Smooth muscle cell (in vitro differentiated cells): Measurements from ENCODE around the gene ST8SIA6. TPM values are rescaled to one million over a fixed set of nuclear protein-coding genes. Genes with fewer than 3 reads are reported as not detected.

Experiments
- DNase-seq: peaks from one replicate; lab custom pipeline; 2025; ENCODE audit not compliant: unreplicated experiment; lab: John Stamatoyannopoulos, UW
- H2AFZ ChIP-seq: fragments of 200-600 bp; sonication (generic); 2 replicates; pipeline ENCODE4 v1.6.0; 2016; ENCODE audit warnings: antibody characterized with exemption, low read depth, mild to moderate bottlenecking
- H3F3A ChIP-seq: fragments of 200-600 bp; sonication (generic); 2 replicates; pipeline ENCODE4 v1.6.0; 2017; ENCODE audit warnings: antibody characterized with exemption, low read depth
- H3K27ac ChIP-seq: fragments of 200-600 bp; sonication (generic); 2 replicates; pipeline ENCODE4 v1.5.1; 2016; ENCODE audit warnings: low read depth, mild to moderate bottlenecking
- H3K27me3 ChIP-seq: fragments of 200-600 bp; sonication (generic); 2 replicates; pipeline ENCODE4 v1.6.1; 2016; ENCODE audit warnings: low read depth, mild to moderate bottlenecking
- H3K36me3 ChIP-seq: fragments of 200-600 bp; sonication (generic); 2 replicates; pipeline ENCODE4 v1.5.1; 2016; ENCODE audit warnings: low read depth
- H3K4me1 ChIP-seq: fragments of 200-600 bp; sonication (generic); 2 replicates; pipeline ENCODE4 v1.5.1; 2016; ENCODE audit warnings: low read depth
- H3K4me2 ChIP-seq: fragments of 200-600 bp; sonication (generic); 2 replicates; pipeline ENCODE4 v1.6.0; 2016; ENCODE audit warnings: mild to moderate bottlenecking
- H3K4me3 ChIP-seq: fragments of 200-600 bp; sonication (generic); 2 replicates; pipeline ENCODE4 v1.5.1; 2016; ENCODE audit warnings: mild to moderate bottlenecking
- H3K79me2 ChIP-seq: fragments of 200-600 bp; sonication (generic); 2 replicates; pipeline ENCODE4 v1.6.0; 2016; ENCODE audit warnings: low read depth, mild to moderate bottlenecking
- H3K9ac ChIP-seq: fragments of 200-600 bp; sonication (generic); 2 replicates; pipeline ENCODE4 v1.6.0; 2016; ENCODE audit warnings: low read depth
- H3K9me3 ChIP-seq: fragments of 200-600 bp; sonication (generic); replicated peaks from 2 replicates; pipeline ENCODE4 v1.5.1; 2016; ENCODE audit warnings: low read depth
- H4K20me1 ChIP-seq: fragments of 200-600 bp; sonication (generic); 2 replicates; pipeline ENCODE4 v1.6.0; 2016; ENCODE audit warnings: low read depth
- CTCF ChIP-seq: fragments of 200-600 bp; sonication (generic); IDR thresholded peaks from 2 replicates; pipeline ENCODE4 v1.5.1; 2017; ENCODE audit warnings: borderline replicate concordance, mild to moderate bottlenecking, antibody characterized with exemption; ENCODE audit not compliant: insufficient read depth, poor library complexity, severe bottlenecking
- WGBS: methylation state at CpG from one replicate; pipeline ENCODE4 v1.1.7; 2016; ENCODE audit warnings: low lambda C conversion rate; 5-methylcytosine and 5-hydroxymethylcytosine counted together
- polyA plus RNA-seq: library from polyadenylated mRNA; unstranded; fragments of >200 nt; fragmentation: Nextera tagmentation; extraction: Ambion mirVana; gene quantifications from 2 replicates; pipeline ENCODE4 v1.2.1, GENCODE V29; 2016
- total RNA-seq: library from RNA; depleted of rRNA; stranded (reverse); fragments of >200 nt; gene quantifications from 2 replicates; pipeline ENCODE4 v1.2.3, GENCODE V29; 2014

Gene ST8SIA6
- total and polyA plus RNA-seq, 2 experiments from 2014 or later = 0.24 TPM; not detected in 1

- H3K27ac ChIP-seq = no peak overlapping the region
- H2AFZ ChIP-seq = no peak overlapping the region
- H3K27me3 ChIP-seq = no peaks in the 10 kb centered on the region
- no peak overlapping the region for H3K9ac ChIP-seq
- H3K4me3 ChIP-seq = no peak overlapping the region
- no peaks in the 10 kb centered on the region for H3K79me2 ChIP-seq
- H3K4me1 ChIP-seq = peaks cover 9% of the 10 kb centered on the region
- DNase-seq = no peak
- no peaks in the 10 kb centered on the region for H3K9me3 ChIP-seq
- no peaks in the 10 kb centered on the region for H4K20me1 ChIP-seq
- no peaks in the 10 kb centered on the region for H3K36me3 ChIP-seq
- TF ChIP-seq CTCF = no peak
- WGBS = 92% methylated on average over 6 of the region's 6 CpGs
- peaks cover 3% of the 10 kb centered on the region for H3F3A ChIP-seq
- no peak overlapping the region for H3K4me2 ChIP-seq
Measured at GRCh38 chr10:17427666-17428350, 26.6 kb downstream of the ST8SIA6 start.

- peaks cover 3% of the 10 kb centered on the region for H3F3A ChIP-seq
- no peak overlapping the region for H3K27ac ChIP-seq
- no peaks in the 10 kb centered on the region for H3K9me3 ChIP-seq
- no peaks in the 10 kb centered on the region for H3K79me2 ChIP-seq
- H3K36me3 ChIP-seq = no peaks in the 10 kb centered on the region
- DNase-seq = no peak
- no peak overlapping the region for H3K9ac ChIP-seq
- H3K4me3 ChIP-seq = no peak overlapping the region
- H4K20me1 ChIP-seq = no peaks in the 10 kb centered on the region
- H3K4me2 ChIP-seq = no peak overlapping the region
- WGBS = 97% methylated on average over 3 of the region's 3 CpGs
- peaks cover 9% of the 10 kb centered on the region for H3K4me1 ChIP-seq
- no peak overlapping the region for H2AFZ ChIP-seq
- no peak for TF ChIP-seq CTCF
- no peaks in the 10 kb centered on the region for H3K27me3 ChIP-seq
Measured at GRCh38 chr10:17427201-17427600, 27.2 kb downstream of the ST8SIA6 start.

- Histone ChIP-seq H3K36me3 (no peaks in the 10 kb centered on the region), H3K9ac (no peak overlapping the region), H3F3A (no peaks in the 10 kb centered on the region), H3K27ac (no peak overlapping the region), H2AFZ (no peak overlapping the region), H4K20me1 (no peaks in the 10 kb centered on the region), H3K4me1 (peaks cover 9% of the 10 kb centered on the region), H3K9me3 (no peaks in the 10 kb centered on the region), H3K79me2 (no peaks in the 10 kb centered on the region), H3K4me3 (no peak overlapping the region), H3K27me3 (no peaks in the 10 kb centered on the region), H3K4me2 (no peak overlapping the region)
- no peak for DNase-seq
- 82% methylated on average over 5 of the region's 5 CpGs for WGBS
- no peak for TF ChIP-seq CTCF
Measured at GRCh38 chr10:17426263-17426750, 28.1 kb downstream of the ST8SIA6 start.
